Lung (tissue), 12 donors: ENCODE data around the gene GALNT5. TPM values are rescaled to one million over a fixed set of nuclear protein-coding genes. Genes with fewer than 3 reads are reported as not detected.

Source experiments
- ATAC-seq: fragments of 200-7000 bp; cut with Tn5 transposase; one replicate; pipeline ENCODE4 v1.9.1; 2020; ENCODE audit warnings: moderate number of reproducible peaks; ENCODE audit not compliant: insufficient read depth, low FRiP score
- DNase-seq, 3 donors: peaks; one replicate each; pipeline ENCODE4 v3.0.0-alpha.2; 2013 to 2017
- H3K27ac ChIP-seq, 2 donors: one replicate each; pipeline ENCODE4 v1.5.1; 2013; ENCODE audit warnings: mild to moderate bottlenecking in 2 of 2, moderate library complexity in 2 of 2, control low read depth in 1 of 2, inconsistent platforms in 1 of 2, low read depth in 1 of 2, low read length in 1 of 2
- H3K27me3 ChIP-seq, 3 donors: one replicate each; pipeline ENCODE4 v1.5.1; 2013; ENCODE audit warnings: low read length in 2 of 3; ENCODE audit not compliant: control insufficient read depth in 3 of 3, insufficient read depth in 3 of 3
- H3K36me3 ChIP-seq, 4 donors: one replicate each; pipeline ENCODE4 v1.5.1; 2013; ENCODE audit warnings: low read length in 4 of 4, mild to moderate bottlenecking in 1 of 4, moderate library complexity in 1 of 4; ENCODE audit not compliant: control insufficient read depth in 4 of 4, insufficient read depth in 4 of 4
- H3K4me1 ChIP-seq, 5 donors: one replicate each; pipeline ENCODE4 v1.5.1; 2013; ENCODE audit warnings: low read length in 5 of 5, mild to moderate bottlenecking in 2 of 5, moderate library complexity in 1 of 5; ENCODE audit not compliant: control insufficient read depth in 5 of 5, insufficient read depth in 5 of 5
- H3K4me3 ChIP-seq: one replicate; pipeline ENCODE4 v1.5.1; 2013; ENCODE audit warnings: mild to moderate bottlenecking, control low read depth, moderate library complexity
- H3K9ac ChIP-seq, 2 donors: one replicate each; pipeline ENCODE4 v1.5.1; 2013; ENCODE audit warnings: low read length in 2 of 2, control low read depth in 1 of 2; ENCODE audit not compliant: insufficient read depth in 1 of 2
- H3K9me3 ChIP-seq, 4 donors: one replicate each; pipeline ENCODE4 v1.5.1; 2013; ENCODE audit warnings: low read length in 3 of 4, mild to moderate bottlenecking in 1 of 4, moderate library complexity in 1 of 4; ENCODE audit not compliant: control insufficient read depth in 4 of 4, insufficient read depth in 3 of 4
- WGBS, 2 donors: extraction: QIAGEN DNeasy Blood & Tissue Kit; methylation state at CpG; one replicate each; pipeline ENCODE4 v1.1.7; 2013; 5-methylcytosine and 5-hydroxymethylcytosine counted together
- polyA plus RNA-seq, 2 donors: library from polyadenylated mRNA; stranded (reverse); fragments of 200-250 nt; gene quantifications; one replicate each; pipeline ENCODE4 v1.2.1, GENCODE V29; 2013
- total RNA-seq, 2 donors: library from RNA; depleted of rRNA in 1 of 2; stranded (reverse); fragments of >200 nt in 1 of 2; gene quantifications; one replicate each; pipeline ENCODE4 v1.2.1, GENCODE V29; 2014 to 2021
- TF ChIP-seq, protein P1 (sequence below): IDR thresholded peaks from 2 replicates; pipeline ENCODE4 v1.5.1; 2012; ENCODE audit warnings: mild to moderate bottlenecking; ENCODE audit errors: control extremely low read depth, extremely low read depth
- donor health status: control.
- donor health status: control.
- donor health status: Bipolar disorder and iron deficiency.
- donor health status: healthy.
- donor health status: DM: yes; HTN: yes; CAD: no.

Gene GALNT5
- total and polyA plus RNA-seq, 4 donors: 3.8 to 35.9 (median 10.3) TPM

DNA sequence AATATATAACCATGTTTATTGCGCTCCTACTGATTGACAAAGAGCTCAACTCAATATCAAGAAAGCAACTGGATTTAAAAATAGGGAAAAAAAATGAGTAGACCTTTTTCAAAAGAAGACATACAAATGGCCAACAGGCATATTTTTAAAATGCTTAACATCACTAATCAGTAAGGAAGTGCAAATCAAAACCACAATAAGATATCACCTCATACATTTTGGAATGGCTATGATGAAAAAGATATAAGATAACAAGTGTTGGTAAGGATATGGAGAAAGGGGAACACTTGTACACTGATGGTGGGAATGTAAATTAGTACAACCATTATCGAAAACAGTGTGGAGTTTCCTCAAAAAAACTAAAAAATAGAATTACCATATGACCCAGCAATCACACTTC lies 5.6 kb upstream of the GALNT5 start:
- Histone ChIP-seq H3K27me3 (no peaks in the 10 kb centered on the region), H3K4me3 (no peak overlapping the region), H3K4me1 (peaks cover 0 to 3% (median 0%) of the 10 kb centered on the region in 5 donors), H3K36me3 (no peaks in the 10 kb centered on the region), H3K9ac (no peak overlapping the region), H3K9me3 (no peaks in the 10 kb centered on the region), H3K27ac (no peak overlapping the region)
- ATAC-seq (no peak), DNase-seq (no peak)
- TF ChIP-seq, protein P1, sequence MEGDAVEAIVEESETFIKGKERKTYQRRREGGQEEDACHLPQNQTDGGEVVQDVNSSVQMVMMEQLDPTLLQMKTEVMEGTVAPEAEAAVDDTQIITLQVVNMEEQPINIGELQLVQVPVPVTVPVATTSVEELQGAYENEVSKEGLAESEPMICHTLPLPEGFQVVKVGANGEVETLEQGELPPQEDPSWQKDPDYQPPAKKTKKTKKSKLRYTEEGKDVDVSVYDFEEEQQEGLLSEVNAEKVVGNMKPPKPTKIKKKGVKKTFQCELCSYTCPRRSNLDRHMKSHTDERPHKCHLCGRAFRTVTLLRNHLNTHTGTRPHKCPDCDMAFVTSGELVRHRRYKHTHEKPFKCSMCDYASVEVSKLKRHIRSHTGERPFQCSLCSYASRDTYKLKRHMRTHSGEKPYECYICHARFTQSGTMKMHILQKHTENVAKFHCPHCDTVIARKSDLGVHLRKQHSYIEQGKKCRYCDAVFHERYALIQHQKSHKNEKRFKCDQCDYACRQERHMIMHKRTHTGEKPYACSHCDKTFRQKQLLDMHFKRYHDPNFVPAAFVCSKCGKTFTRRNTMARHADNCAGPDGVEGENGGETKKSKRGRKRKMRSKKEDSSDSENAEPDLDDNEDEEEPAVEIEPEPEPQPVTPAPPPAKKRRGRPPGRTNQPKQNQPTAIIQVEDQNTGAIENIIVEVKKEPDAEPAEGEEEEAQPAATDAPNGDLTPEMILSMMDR: no peak
- WGBS, 2 donors: 89 to 94% methylated on average over 2 of the region's 2 CpGs

DNA sequence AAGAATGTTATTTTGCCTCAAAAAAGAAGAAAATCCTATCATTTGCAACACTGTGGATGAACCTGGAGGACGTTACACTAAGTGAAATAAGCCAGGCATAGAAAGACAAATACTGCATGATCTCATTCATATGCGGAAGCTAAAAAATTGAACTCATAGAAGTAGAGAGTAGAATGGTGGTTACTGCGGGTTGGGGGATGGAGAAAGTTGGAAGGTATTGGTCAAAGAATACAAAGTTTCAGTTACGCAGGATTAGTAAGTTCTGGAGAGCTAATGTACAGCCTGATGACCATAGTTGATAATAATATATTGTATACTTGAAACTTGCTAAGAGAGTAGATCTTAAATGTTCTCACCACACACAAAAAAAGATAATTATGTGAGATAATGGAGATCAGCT lies 5.0 kb upstream of the GALNT5 start:
- Histone ChIP-seq H3K9me3 (no peaks in the 10 kb centered on the region), H3K4me1 (peaks cover 0 to 7% (median 0%) of the 10 kb centered on the region in 5 donors), H3K9ac (no peak overlapping the region), H3K27me3 (no peaks in the 10 kb centered on the region), H3K4me3 (no peak overlapping the region), H3K27ac (no peak overlapping the region), H3K36me3 (no peaks in the 10 kb centered on the region)
- ATAC-seq: no peak
- no peak for DNase-seq
- WGBS, 2 donors: 89 to 91% methylated on average over 4 of the region's 4 CpGs
- TF ChIP-seq, protein P1: no peak

DNA sequence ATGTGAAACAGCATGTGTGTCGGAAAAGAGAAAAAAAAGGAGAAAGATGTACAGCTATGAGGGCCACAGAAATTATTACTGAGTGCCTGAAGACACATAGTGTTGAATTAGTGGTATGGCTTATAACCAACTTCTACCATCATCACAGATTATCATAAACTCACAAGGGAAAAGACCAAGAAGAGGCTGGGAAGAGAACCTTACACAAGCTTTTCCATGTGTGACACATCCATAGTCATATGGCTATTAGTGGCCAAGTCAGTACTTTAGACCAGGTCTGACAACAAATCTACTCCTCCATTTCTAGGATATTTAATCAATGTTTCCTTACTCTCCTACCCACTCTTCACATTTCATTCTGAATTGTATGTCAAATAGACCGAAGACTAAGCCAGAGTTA lies 3.5 kb upstream of the GALNT5 start:
- no peak overlapping the region for H3K27ac ChIP-seq
- ATAC-seq (no peak), DNase-seq (no peak)
- WGBS, 2 donors: 91 to 92% methylated on average over 2 of the region's 2 CpGs
- no peak overlapping the region for H3K4me3 ChIP-seq
- H3K36me3 ChIP-seq: no peaks in the 10 kb centered on the region
- H3K4me1 ChIP-seq: peaks cover 0 to 15% (median 0%) of the 10 kb centered on the region in 5 donors
- no peaks in the 10 kb centered on the region for H3K27me3 ChIP-seq
- TF ChIP-seq, protein P1: no peak
- H3K9ac ChIP-seq: no peak overlapping the region
- no peaks in the 10 kb centered on the region for H3K9me3 ChIP-seq

DNA sequence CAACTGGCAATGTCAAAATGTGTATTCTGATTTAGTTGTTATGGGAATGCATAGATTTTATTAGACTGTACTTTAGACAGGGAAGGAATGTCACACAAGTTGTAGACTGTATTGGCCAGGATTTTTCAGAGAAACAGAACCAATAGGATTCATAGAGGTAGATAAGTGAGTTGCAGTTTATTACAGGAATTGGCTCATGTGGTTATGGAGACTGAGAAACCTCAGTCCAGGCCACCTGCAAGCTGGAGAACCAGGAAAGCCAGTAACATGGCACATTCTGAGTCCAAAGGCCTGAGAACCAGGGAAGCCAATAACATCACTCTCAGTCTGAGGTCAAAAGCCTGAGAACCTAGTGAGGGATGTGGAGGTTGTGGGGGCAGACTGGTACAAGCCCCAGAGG lies 1.8 kb upstream of the GALNT5 start:
- TF ChIP-seq, protein P1: no peak
- Histone ChIP-seq H3K27ac (no peak overlapping the region), H3K4me3 (no peak overlapping the region), H3K9me3 (no peaks in the 10 kb centered on the region), H3K27me3 (no peaks in the 10 kb centered on the region), H3K9ac (no peak overlapping the region), H3K36me3 (no peaks in the 10 kb centered on the region), H3K4me1 (peaks cover 0 to 21% (median 0%) of the 10 kb centered on the region in 5 donors)
- no peak for DNase-seq
- ATAC-seq: no peak
